GM19238 (cell line): ENCODE results near the gene NOSIP.

Experiments
- DNase-seq: peaks from one replicate; pipeline ENCODE4 v3.0.0; 2011; ENCODE audit warnings: low spot score; ENCODE audit not compliant: insufficient read length

The NOSIP gene

DNA sequence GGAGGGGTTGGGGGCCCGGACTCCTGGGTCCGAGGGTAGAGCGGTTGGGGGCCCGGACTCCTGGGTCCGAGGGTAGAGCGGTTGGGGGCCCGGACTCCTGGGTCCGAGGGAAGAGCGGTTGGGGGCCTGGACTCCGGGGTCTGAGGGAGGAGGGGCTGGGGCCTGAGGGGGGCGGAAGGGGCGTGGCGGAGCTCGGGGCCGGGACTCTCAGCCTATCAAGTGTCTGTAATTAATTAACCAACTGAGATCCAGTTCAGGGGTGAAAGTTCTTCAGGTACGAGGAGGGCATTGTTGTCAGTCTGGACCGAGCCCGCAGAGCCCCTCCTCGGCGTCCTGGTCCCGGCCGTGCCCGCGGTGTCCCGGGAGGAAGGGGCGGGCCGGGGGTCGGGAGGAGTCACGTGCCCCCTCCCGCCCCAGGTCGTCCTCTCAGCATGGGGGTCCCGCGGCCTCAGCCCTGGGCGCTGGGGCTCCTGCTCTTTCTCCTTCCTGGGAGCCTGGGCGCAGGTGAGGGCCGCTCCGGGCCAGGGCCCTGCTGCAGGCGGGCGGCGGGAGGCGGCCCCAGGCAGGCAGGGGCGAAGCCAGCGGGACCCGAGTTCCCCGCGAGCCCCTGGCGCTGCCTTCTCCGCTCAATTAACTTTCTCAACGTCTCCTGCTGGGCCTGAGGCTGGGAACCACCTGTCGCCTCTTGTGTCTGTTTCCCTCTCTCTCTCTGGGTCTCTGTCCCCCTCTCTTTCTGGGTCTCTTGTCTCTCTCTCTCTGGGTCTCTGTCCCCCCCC lies 67.2 kb downstream of the NOSIP start:
- no peak for DNase-seq

DNA sequence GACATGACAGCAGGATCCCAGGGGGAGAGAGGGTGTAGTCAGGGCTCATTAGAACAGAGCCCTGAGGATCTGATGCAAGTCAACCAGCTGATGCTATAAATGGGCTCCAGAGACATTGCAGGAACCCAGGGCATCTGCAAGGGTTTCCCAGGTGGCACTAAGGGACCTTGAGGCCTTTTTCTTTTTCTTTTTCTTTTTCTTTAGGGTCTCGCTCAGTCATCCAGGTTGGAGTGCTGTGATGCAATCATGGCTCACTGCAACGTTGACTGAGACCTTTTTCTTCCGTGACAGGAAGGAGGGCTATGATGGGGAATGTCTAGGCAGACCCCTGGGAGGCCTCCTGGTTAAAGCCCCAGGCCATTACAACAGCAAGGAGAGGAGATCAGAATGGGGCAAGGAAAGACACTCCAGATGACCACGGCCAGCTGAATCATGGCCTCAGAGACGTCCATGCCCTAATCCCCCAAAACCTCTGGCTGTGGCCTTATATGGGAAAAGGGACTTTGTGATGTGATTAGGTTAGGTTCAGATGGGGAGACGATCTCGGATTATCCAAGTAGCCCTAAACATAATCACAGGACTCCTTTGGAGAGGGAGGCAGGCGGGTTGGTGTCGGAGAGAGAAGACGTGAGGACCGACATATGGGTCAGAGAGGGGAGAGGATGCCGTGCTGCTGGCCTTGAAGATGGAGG lies 72.4 kb downstream of the NOSIP start:
- DNase-seq, result no peak

DNA sequence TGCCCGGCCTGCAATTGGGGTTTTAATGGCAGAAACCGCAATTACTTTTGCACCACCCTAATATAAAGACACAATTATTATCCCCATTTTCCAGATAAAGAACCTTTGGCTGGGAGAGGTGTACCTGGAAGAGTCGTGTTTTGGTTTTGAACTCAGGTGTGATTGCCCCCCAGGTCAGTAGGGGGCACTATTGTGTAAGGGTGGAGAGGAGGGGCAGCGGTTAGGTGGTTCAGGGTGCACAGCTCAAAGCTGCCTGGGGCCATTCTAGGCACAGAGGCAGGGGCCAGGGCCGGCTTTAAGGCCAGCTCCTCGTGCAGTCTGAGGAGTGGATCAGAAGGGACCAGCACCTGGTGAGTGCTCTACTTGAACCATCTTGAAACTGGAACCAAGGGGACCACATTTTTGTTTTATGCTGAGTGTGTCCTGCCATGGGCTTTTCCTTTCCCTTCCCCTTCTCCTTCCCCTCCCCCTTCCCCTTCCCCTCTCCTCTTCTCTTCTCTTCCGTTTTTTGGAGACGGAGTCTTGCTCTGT lies 73.7 kb downstream of the NOSIP start:
- DNase-seq, result peak; percentile 66
